Adrenal gland (tissue), 12 donors: ENCODE measurements around the gene CDH20. TPM values are rescaled to one million over a fixed set of nuclear protein-coding genes. Genes with fewer than 3 reads are reported as not detected.

Source experiments
- DNase-seq, 7 donors: peaks; one replicate each; pipeline ENCODE4 v3.0.0-alpha.2; 2019 to 2020
- H3K27ac ChIP-seq, 5 donors: fragments of 200-600 bp; sonication (generic) in 4 of 5; 1 replicate in 3 of 5; 2 replicates in 2 of 5; pipeline versions ENCODE4 v1.5.1 to v1.8.0; 2016 to 2020; ENCODE audit warnings: mild to moderate bottlenecking in 1 of 5
- H3K27me3 ChIP-seq: fragments of 200-600 bp; 2 replicates; pipeline ENCODE4 v1.8.0; 2021
- H3K36me3 ChIP-seq, 2 donors: fragments of 200-600 bp; replicated peaks in 1 of 2; 1 replicate in 1 of 2; 2 replicates in 1 of 2; pipeline versions ENCODE4 v1.5.1 to v1.8.0; 2018 to 2022
- H3K4me1 ChIP-seq, 2 donors: fragments of 200-600 bp; replicated peaks in 1 of 2; 1 replicate in 1 of 2; 2 replicates in 1 of 2; pipeline versions ENCODE4 v1.5.1 to v1.8.0; 2018 to 2021
- H3K4me3 ChIP-seq, 4 donors: fragments of 200-600 bp; sonication (generic) in 3 of 4; one replicate each; pipeline ENCODE4 v1.5.1; 2016 to 2018
- H3K9me3 ChIP-seq, 3 donors: fragments of 200-600 bp; sonication (generic) in 1 of 3; replicated peaks in 1 of 3; 1 replicate in 2 of 3; 2 replicates in 1 of 3; pipeline versions ENCODE4 v1.5.1 to v1.8.0; 2016 to 2021
- CTCF ChIP-seq, 6 experiments: fragments of 450-650 bp in 4 of 6; fragments of 200-600 bp in 2 of 6; sonication (generic) in 1 of 6; IDR thresholded peaks; 1 replicate in 5 of 6; 2 replicates in 1 of 6; pipeline versions ENCODE4 v1.5.1 to v1.8.0; 2016 to 2021; ENCODE audit warnings: antibody characterized with exemption in 6 of 6, mild to moderate bottlenecking in 2 of 6, moderate library complexity in 1 of 6
- POLR2A ChIP-seq, 2 donors: fragments of 450-650 bp; IDR thresholded peaks; one replicate each; pipeline ENCODE4 v1.6.1; 2017; ENCODE audit warnings: antibody characterized with exemption in 2 of 2, mild to moderate bottlenecking in 2 of 2, moderate library complexity in 1 of 2
- WGBS, 4 donors: extraction: QIAGEN DNeasy Blood & Tissue Kit in 2 of 4; methylation state at CpG; one replicate each; pipeline versions ENCODE4 v1.1.5 to v1.1.7; 2013 to 2017; 5-methylcytosine and 5-hydroxymethylcytosine counted together
- intact Hi-C, 2 donors: fragments of 100-400 bp; cut with DNase I; formaldehyde crosslinking; loops; one replicate each; pipeline versions ENCODE4 v1.14.1 to v1.15.0; 2022 to 2023
- polyA plus RNA-seq, 3 donors: library from polyadenylated mRNA; stranded (reverse); fragments of 200-250 nt in 2 of 3; fragments of 350-450 nt in 1 of 3; fragmentation: Illumina TruSeq in 1 of 3; extraction: RNeasy Lipid Tissue Mini Kit (QIAGEN cat#74804) in 1 of 3; gene quantifications; one replicate each; pipeline ENCODE4 v1.2.3, GENCODE V29; 2013 to 2014
- total RNA-seq, 9 donors: library from RNA; depleted of rRNA in 4 of 9; stranded (reverse); fragments of >200 nt in 4 of 9; fragments of 120-200 nt in 1 of 9; fragmentation: NEBNext Ultra II Directional in 1 of 9; extraction: Animal tissue kit (Norgen Biotek cat#: 25700) in 1 of 9; gene quantifications; one replicate each; pipeline versions ENCODE4 v1.1.0 to v1.2.4, GENCODE V29; 2013 to 2023
- donor health status: healthy with polysubstance abuse.
- donor health status: Bipolar disorder and iron deficiency.
- donor health status: DM: yes; HTN: yes; CAD: no.
- donor health status: DM: no; HTN: no; CAD: no.
- donor health status: DM: no; HTN: no; CAD: no.
- donor health status: DM: yes; HTN: yes; CAD: no.

CDH20 gene
- total and polyA plus RNA-seq, 12 donors = 0.07 to 11.6 (median 0.29) TPM; not detected in 2

- DNase-seq = no peak
- Histone ChIP-seq H3K36me3 (no peaks in the 10 kb centered on the region), H3K27ac (no peak overlapping the region), H3K4me1 (no peaks in the 10 kb centered on the region), H3K27me3 (no peaks in the 10 kb centered on the region), H3K4me3 (no peak overlapping the region), H3K9me3 (no peaks in the 10 kb centered on the region)
- TF ChIP-seq POLR2A (IDR thresholded peaks at IDR 0.05) (no peak), CTCF (IDR thresholded peaks at IDR 0.05) (no peak)
- intact Hi-C loops = no loop called here
- WGBS, 4 donors = 73 to 86% (median 82%) methylated on average over 4 of the region's 4 CpGs
Observed at GRCh38 chr18:61471541-61471940, 138.3 kb downstream of the CDH20 start.

- Histone ChIP-seq H3K9me3 (no peaks in the 10 kb centered on the region), H3K4me3 (no peak overlapping the region), H3K36me3 (no peaks in the 10 kb centered on the region), H3K27ac (no peak overlapping the region), H3K27me3 (no peaks in the 10 kb centered on the region), H3K4me1 (no peaks in the 10 kb centered on the region)
- TF ChIP-seq CTCF (IDR thresholded peaks at IDR 0.05) (no peak), POLR2A (IDR thresholded peaks at IDR 0.05) (no peak)
- intact Hi-C loops = no loop called here
- WGBS, 4 donors = 37 to 53% (median 41%) methylated on average over 5 of the region's 5 CpGs
- no peak for DNase-seq
Observed at GRCh38 chr18:61471942-61472341, 138.7 kb downstream of the CDH20 start.

GRCh38 chr18:61474341-61474740 lies 141.1 kb downstream of the CDH20 start:
- no peak for DNase-seq
- 67 to 73% (median 71%) methylated on average over 6 of the region's 6 CpGs for WGBS, 4 donors
- Histone ChIP-seq H3K27ac (no peak overlapping the region), H3K4me3 (no peak overlapping the region), H3K27me3 (no peaks in the 10 kb centered on the region), H3K36me3 (no peaks in the 10 kb centered on the region), H3K4me1 (no peaks in the 10 kb centered on the region), H3K9me3 (no peaks in the 10 kb centered on the region)
- no peak for TF ChIP-seq POLR2A (IDR thresholded peaks at IDR 0.05)
- no peak for TF ChIP-seq CTCF (IDR thresholded peaks at IDR 0.05)
- intact Hi-C loops = no loop called here

GRCh38 chr18:61474918-61475317 lies 141.7 kb downstream of the CDH20 start:
- H3K36me3 ChIP-seq = no peaks in the 10 kb centered on the region
- no peak overlapping the region for H3K27ac ChIP-seq
- H3K4me1 ChIP-seq = no peaks in the 10 kb centered on the region
- no peak overlapping the region for H3K4me3 ChIP-seq
- intact Hi-C loops = no loop called here
- no peaks in the 10 kb centered on the region for H3K9me3 ChIP-seq
- no peak for DNase-seq
- TF ChIP-seq POLR2A (IDR thresholded peaks at IDR 0.05) (no peak), CTCF (IDR thresholded peaks at IDR 0.05) (no peak)
- H3K27me3 ChIP-seq = no peaks in the 10 kb centered on the region
- 67 to 80% (median 73%) methylated on average over 2 of the region's 2 CpGs for WGBS, 4 donors
